ENCODE data around the gene MPZL2.

Gene MPZL2

DNA sequence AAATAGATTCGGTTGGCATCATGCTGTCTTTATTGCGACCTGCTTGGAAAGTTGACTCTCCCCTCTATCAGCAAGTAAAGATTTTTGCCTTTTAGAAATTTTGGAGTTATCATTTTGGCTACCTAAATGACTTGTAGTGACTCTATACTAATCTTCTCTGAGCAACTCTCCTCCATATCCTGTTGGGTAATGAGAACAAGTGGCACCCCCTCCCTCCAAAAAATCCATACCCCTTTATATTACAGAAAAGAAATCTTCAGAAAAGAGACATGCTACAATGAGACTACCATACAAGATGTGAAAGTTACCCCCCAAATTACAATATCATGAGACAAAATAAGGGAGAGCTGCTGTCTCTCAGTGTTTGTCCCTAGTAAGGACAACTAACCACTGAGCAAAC lies 40.5 kb downstream of the MPZL2 start:
- DNase-seq (ENCODE audit: extremely low read depth in 1 of 2, low read depth in 1 of 2) = no peak

DNA sequence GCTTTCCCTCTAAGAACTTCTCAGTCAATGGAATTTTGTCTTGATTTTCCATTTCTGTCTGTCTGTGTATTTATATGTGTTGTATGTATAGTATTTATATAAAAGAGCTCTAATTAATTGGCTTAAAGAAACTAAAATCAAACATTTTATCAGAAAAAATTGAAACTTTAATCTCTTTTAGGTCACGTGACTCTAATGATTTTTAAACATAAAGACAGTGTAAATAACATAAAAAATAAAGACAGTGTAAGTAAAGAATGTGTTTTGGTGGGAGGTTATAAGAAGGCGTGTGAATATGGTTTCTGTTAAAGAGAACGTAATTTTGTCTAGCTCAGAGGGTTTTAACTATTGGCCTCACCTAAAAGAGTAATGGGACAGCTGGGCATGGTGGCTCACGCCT lies 41.7 kb downstream of the MPZL2 start:
- no peak for DNase-seq (ENCODE audit: extremely low read depth in 1 of 2, low read depth in 1 of 2)

DNA sequence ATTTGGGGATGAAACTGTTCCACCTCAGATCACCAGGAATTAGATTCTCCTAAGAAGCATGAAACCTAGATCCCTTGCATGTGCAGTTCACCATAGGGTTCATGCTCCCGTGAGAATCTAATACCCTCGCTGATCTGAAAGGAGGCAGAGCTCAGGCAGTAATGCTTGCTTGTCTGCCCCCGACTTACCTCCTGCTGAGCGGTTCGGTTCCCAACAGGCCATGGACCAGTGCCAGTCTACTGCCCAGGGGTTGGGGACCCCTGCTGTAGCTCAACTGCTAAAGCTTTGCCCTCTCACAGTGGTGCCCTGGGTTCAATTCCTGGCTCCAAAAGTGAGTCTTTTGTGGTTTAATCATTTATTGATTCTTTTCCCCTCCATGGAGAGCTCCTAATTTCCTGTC lies 42.7 kb downstream of the MPZL2 start:
- no peak for DNase-seq (ENCODE audit: extremely low read depth in 1 of 2, low read depth in 1 of 2)

DNA sequence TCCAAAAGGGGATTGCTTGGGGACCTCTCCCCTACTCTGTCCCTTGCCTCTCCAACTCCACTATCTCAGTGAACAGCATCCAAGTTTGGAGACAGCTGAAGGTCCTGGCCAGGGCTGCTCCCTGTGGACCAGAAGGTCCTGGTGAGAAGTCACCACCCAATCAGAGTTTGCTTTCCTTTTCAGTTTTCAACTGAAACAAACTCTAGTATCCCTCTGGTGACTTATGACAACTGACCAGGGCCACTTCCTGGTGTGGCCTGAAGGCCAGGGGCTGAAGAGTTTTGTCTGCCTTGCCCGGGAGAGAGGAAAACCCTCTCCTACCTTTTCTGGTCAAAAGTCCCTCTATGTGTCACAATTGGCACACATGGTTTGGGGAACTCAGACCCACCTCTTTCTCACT lies 44.4 kb downstream of the MPZL2 start:
- no peak for DNase-seq (ENCODE audit: extremely low read depth in 1 of 2, low read depth in 1 of 2)

DNA sequence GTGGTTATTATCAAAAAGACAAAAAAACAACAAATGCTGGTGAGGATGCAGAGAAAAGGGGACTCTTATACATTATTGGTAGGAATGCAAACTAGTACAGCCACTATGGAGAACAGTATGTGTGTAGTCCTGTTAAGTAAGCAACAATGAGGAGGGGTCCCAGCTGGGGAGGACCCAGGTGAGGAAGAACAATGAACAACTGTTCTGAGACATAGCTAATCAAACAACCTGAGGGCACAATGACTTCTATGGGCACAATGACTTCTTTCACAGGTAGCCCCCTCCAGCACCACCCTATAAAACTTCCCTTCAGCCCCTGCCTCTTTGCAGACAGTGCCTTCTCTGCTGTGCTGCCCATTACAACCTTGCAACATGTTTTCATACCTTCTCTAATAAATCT lies 44.9 kb downstream of the MPZL2 start:
- no peak for DNase-seq (ENCODE audit: extremely low read depth in 1 of 2, low read depth in 1 of 2)

DNA sequence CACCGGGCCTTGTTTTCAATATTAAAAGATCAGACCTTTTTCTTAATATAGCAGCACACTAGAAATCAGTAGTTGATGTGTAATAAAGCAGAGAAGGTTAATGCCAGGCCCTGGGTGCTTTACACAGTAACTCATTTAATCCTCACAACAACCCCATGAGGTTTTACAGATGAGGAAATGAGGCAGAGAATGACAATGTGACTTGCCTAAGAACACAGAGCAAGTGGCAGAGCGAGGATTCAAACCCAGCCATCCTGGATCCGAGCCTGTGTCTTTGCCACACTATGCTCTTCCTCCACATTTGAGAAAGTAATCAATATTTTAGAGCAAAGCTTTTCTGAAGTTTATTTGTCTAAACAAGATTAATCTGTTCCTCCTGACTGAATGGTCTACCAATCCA lies 46.5 kb downstream of the MPZL2 start:
- DNase-seq (ENCODE audit: extremely low read depth in 1 of 2, low read depth in 1 of 2) = no peak

DNA sequence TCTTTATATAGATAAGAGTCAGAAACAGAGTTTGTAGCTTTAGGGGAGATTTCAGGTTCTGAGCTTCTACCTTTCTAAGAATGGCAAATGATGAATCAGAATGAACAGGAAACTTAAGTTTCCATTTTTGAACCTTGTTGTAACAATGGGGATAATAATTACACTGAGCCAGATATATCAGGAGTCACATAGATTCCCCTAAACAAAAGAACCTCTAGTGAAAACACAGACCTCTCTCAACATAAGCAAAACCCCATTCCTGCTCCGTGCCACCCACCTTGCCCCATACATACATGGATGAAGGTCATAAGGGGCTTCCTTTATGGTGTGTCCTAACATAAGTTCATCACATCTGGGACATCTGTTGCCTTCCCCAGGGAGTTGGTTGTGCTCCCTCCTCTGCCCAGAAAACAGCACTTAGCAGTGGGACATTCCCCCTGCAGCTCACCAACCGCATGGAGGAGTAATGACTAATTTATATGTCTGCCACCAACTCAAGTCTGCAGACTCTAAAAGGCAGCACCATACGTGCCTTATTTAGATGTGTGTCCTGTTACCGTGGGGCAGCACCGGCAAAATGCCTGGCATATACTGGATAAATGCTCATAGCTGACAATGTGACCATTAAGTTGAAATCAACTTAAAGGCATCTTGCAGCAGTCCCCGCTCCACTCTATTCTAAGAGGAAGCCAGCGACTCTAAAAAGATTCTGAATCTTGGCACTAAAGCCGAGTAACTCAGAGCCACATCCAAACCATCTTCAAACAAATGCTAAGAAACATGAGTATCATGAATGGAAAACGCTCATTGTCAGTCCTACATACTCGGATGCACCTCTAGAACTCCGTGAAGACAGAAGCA lies 47.2 kb downstream of the MPZL2 start:
- DNase-seq (ENCODE audit: extremely low read depth in 1 of 2, low read depth in 1 of 2) = no peak

DNA sequence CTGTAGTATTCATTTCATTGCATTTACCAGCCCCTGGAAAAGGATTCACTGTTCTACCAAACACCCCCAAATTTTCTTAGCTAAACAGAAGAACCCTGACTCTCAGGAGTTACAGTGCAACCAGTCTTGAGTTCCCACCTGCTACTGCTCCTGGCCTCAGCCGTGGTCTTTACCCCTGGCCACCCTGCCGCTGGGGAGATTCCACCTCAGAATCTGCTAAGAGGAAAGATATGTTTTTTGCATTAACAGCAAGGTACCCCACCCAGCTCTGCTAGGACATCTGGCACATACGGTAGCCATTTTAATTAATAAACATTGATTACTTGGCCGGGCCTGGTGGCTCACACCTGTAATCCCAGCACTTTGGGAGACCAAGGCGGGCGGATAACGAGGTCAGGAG lies 48.3 kb downstream of the MPZL2 start:
- no peak for DNase-seq (ENCODE audit: extremely low read depth in 1 of 2, low read depth in 1 of 2)

DNA sequence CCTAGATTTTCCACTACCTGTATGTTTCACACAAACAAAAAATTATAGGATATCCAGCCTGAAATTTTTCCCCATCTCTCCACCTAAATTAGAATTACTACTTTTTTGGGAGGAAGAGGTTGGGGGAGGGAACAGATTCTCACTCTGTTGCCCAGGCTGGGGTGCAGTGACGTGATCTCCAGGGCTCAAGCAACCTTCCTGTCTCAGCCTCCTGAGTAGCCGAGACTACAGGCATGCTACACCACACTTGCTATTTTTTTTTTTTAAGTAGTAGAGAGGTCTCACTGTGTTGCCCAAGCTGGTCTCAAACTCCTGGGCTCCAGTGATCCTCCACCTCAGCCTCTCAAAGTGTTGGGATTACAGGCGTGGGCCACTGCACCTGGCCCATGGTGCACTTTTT lies 48.8 kb downstream of the MPZL2 start:
- no peak for DNase-seq (ENCODE audit: extremely low read depth in 1 of 2, low read depth in 1 of 2)

DNA sequence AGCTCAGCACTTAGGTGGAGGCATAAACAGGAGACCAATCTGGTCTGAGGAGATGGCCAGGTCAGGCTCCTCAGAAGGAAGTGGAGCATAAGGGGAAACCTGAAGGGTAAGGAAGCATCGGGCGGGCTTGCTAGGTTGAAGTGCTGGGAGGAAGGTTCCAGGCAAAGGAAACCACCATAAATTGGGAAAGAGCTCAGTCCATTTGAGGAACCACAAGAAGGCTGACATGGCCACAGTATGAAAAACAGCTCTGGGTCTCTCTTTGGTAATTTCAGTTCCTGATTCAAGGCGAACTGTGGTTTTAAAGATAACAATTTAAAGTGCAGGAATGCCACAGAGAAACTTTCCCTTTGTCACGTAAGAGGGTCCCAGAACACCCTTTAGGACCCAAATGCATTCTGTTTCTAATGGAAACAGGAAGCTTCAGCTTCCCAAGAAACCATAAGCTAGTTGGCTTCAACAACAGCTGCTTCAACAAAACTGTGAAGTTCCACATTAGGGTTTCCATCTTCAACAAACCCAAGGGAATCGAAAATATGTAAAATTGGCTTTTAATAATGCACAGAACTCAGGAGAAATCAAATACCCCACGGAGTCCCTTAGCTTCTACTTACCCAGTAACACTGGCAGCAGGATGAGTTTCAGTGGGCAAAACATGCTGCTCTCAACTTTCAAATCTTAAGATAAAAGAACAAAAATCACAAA lies 49.7 kb downstream of the MPZL2 start:
- DNase-seq (ENCODE audit: extremely low read depth in 1 of 2, low read depth in 1 of 2) = no peak

DNA sequence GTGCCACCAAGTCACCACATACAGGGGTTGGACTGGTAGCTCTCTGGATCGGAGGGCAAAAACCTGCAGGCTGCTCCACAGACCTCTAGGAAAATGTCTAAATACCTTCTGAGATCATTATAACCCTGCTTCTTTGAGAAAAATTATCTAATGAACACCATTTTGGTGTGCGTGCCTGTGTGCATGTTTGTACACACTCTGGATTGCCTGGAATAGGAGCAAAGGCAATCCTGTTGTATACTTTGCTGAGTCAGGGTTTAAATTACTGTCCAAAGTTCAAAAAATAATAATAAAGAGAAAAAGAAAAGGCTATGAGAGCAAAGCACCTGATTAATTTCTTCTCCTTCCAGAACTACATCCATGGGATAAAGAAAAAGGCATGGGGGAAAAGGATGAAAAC lies 50.3 kb downstream of the MPZL2 start:
- DNase-seq (ENCODE audit: extremely low read depth in 1 of 2, low read depth in 1 of 2) = no peak

DNA sequence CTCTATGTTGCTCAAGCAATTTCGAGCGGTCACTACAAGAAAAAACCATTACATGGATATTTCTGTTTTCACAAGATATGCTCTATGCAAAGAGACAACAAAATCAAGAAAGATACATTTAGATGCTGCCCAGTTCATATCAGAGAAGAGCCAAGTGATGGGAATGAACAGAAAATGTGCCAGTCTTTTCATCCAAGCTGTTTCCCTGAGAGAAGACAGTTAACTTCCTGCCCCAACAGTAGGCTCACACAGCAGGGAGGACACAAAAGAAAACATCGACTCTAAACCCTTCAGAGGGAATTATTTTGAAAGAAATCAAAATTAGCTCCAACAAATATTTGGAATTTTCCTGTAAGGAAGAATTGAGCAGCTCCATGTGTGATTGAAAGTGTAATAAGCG lies 50.9 kb downstream of the MPZL2 start:
- no peak for DNase-seq (ENCODE audit: extremely low read depth in 1 of 2, low read depth in 1 of 2)

DNA sequence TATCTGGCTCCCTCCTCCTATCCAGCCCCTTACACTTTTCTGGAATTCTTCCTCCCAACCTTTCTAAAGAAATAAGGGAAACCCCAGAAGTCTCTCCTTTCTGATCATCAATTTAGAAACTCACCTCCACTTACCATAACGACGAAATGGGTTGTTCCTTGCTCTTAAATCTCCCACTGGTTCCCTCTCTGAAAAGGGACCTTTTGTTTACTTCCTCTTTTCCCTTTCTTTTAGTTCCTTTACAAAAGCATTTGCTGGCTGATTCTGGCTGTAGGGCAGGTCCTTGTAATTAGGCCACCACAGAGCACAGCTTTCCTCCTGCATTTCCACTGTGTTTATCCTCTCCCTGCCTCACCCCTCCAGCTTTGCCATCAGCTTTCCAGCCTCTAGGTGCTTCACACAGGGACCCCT lies 51.3 kb downstream of the MPZL2 start:
- DNase-seq (ENCODE audit: extremely low read depth in 1 of 2, low read depth in 1 of 2) = no peak

DNA sequence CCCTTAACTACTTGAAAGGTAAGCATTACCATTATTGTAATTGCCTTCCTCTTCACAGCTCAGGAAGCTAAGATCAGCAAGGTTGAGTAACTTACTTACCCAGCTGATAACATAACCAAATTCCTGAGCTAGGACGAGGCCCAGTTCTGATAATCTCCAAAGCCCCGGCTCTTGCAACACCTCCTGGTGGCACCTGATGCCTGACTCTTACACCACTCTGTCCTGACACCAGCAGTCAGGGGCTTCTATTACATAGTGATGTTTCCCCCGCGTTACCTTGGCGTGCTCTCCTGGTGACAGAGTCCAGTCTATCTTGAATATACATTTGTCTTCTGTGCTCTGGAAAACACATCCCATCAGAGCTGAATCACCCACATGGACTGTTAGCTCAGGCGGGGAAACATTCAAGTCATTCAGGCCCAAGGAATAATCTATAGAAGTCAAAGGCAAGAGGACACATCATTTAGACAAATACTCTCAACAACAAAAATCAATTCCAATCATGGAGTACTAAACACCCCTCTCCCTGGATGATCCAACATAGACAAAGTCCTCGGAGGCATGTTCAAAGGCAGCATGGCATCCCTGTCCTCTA lies 51.9 kb downstream of the MPZL2 start:
- DNase-seq (ENCODE audit: extremely low read depth in 1 of 2, low read depth in 1 of 2) = no peak

DNA sequence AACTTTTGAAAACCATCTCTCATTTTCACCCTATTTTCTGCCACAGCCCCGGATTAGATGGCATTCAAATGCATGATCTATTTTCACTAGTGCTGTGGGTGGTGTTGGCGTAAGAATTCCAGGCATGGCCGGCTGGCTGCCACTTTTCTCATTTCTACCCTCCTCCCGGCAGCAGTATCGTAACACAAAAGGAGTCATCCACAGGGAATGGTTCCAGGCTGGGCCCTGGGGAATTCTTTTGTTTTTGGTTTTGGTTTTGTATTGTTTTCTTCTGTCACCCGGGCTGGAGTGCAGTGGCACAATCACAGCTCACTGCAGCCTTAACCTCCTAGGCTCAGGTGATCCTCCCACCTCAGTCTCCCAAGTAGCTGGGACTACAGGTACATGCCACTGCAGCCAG lies 53.1 kb downstream of the MPZL2 start:
- DNase-seq (ENCODE audit: extremely low read depth in 1 of 2, low read depth in 1 of 2) = no peak

DNA sequence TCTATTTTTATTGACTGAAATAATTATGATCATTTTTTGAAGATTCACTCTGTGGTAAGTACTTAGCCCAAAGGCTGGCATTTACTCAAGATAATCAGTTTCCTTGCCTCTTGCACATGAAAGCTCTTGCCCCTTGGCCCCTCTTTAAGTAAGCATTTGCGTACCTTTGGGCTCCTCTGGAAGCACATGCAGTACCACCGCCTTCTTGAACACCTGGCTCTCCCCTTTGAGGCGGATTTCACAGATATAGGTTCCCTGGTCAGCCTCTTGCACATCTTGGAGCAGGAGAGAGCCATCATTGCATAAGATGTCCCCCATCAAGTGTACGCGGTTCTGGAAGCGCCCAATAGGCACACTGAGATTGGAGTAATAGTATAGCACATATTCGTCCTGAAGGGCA lies 53.8 kb downstream of the MPZL2 start:
- no peak for DNase-seq (ENCODE audit: extremely low read depth in 1 of 2, low read depth in 1 of 2)

DNA sequence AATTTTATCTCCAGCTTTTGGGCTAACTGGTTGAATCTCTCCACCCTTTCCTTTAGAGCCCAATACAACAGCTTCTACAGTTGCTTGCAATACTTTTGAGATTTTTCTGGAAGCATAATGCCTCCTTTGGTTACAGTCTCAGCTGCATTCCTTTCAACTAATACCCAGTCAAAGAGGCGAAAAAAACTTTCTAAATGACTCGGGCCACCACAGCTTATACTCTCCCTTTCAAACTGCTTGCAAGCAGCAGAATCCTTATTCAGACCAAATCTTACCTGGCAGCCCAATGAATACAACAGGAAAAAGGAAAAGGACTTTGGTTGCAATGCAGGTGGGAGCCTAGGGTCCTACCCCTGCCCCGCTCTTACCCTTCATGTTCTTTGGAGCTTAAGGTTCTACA lies 55.1 kb downstream of the MPZL2 start:
- DNase-seq (ENCODE audit: extremely low read depth in 1 of 2, low read depth in 1 of 2) = no peak

DNA sequence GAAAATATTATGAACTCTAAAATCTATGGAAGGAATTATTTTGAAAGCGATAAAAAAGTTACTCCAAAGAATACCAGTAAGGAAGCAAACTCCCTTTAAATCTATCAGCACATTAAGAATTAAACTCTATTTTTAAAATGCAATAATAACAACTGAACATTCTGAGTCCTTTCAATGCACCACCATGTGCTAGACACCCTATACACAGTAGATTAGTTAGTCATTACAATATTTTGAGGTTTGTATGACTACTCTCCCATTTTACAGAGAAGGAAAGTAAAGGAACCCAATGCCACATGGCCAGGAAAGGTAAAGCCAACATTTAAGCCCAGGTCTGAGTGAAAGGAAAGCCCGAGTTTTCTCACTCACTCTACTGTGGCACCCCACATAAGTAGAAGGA lies 57.0 kb downstream of the MPZL2 start:
- no peak for DNase-seq (ENCODE audit: extremely low read depth in 1 of 2, low read depth in 1 of 2)

DNA sequence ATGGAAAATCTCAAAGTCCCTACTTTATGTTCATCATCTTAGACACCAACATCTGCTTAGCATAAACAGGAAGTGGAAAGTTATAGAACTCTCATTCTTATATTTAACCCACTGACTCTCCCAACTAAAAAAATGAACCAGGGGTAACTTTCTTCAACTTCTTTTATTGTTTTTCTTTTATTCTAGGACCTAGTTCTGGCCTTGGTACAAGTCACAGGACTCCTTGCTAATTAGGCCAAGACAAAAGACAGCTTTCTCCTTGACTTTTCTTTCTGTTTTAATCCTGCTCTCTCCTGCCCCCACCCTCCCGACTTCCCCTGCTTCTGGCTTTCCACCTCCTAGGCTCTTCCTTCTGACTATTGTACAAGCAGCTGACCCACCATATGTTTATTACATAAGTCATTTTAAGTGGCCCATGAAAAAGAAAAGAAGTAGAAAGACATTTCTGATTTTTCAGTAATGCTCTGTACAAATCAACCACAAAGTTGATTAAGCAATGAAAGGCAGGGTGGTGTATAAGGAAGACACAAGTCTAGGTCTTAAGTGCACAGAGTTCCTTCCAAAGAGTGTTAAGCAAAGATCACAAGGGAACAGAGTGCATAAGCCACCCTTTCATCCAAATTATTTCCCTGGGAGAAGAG lies 57.6 kb downstream of the MPZL2 start:
- DNase-seq (ENCODE audit: extremely low read depth in 1 of 2, low read depth in 1 of 2) = no peak

DNA sequence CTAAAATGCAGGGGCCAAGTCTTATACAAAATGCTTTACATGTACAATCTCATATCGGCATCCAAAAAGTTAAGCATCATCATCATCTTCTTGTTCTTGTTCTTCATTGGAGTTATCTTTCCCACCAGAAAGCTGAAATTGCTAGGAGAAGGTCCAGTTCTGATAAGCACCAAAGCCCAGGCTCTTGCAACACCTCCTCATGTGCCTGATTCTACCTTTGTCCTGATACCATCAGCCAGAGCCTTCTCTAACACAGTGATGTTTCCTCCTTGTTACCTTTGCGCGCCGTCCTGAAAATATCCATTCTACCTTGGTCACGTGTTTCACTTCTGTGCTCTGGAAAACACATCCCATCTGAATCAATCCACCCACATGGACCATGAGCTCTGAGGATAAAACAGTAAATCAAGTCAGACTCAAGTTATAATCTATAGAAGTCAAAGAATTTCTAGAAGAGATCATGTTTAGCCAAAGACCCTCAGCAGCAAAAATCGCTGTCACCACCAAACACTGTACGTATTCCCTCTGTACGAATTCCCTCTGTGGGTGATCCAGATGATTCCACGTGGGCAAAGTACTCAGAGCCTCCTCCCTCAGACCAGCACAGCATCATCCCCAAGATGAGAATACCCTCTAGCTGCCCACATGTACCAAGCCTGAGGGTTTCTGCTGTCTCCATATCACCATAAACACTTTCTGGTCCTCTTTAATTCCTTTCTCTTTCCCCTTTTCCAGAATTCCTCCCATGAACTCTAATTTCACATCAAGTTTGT lies 58.3 kb downstream of the MPZL2 start:
- DNase-seq (ENCODE audit: extremely low read depth in 1 of 2, low read depth in 1 of 2) = no peak
